Lower lobe of right lung (tissue), 2 donors: Measurements from ENCODE around the gene PTPRG. TPM values are rescaled to one million over a fixed set of nuclear protein-coding genes. Genes with fewer than 3 reads are reported as not detected.

Experiments used
- ATAC-seq, 2 donors: fragments of 200-7000 bp; cut with Tn5 transposase; one replicate each; pipeline ENCODE4 v1.9.1; 2020 to 2022; ENCODE audit warnings: mild to moderate bottlenecking in 2 of 2, moderate library complexity in 2 of 2
- DNase-seq: peaks from one replicate; pipeline ENCODE4 v3.0.0-alpha.2; 2020
- H3K27ac ChIP-seq: fragments of 200-600 bp; one replicate; pipeline ENCODE4 v1.8.0; 2022
- H3K27me3 ChIP-seq: fragments of 200-600 bp; one replicate; pipeline ENCODE4 v1.8.0; 2022; ENCODE audit warnings: low read depth
- H3K36me3 ChIP-seq: fragments of 200-600 bp; one replicate; pipeline ENCODE4 v1.8.0; 2022; ENCODE audit warnings: mild to moderate bottlenecking
- H3K4me1 ChIP-seq: fragments of 200-600 bp; one replicate; pipeline ENCODE4 v1.8.0; 2022
- H3K4me3 ChIP-seq: fragments of 200-600 bp; one replicate; pipeline ENCODE4 v1.8.0; 2022; ENCODE audit warnings: mild to moderate bottlenecking
- H3K9me3 ChIP-seq: fragments of 200-600 bp; one replicate; pipeline ENCODE4 v1.8.0; 2022
- CTCF ChIP-seq: fragments of 200-600 bp; IDR thresholded peaks from one replicate; pipeline ENCODE4 v1.8.0; 2022; ENCODE audit warnings: antibody characterized with exemption, mild to moderate bottlenecking
- intact Hi-C: fragments of 100-400 bp; cut with DNase I; formaldehyde crosslinking; loops from one replicate; pipeline ENCODE4 v1.11.0; 2022
- total RNA-seq: library from RNA; stranded (reverse); fragmentation: NEBNext Ultra II Directional; extraction: Animal tissue kit (Norgen Biotek cat#: 25700); gene quantifications from one replicate; pipeline ENCODE4 v1.2.1, GENCODE V29; 2021
- donor health status: DM: no; HTN: yes; CAD: no; lungs with severe emphysema.

The PTPRG gene
- total RNA-seq, 1 donor from 2014 or later = 67.6 TPM

- DNase-seq = no peak
These were observed 235.5 kb downstream of the PTPRG start for GRCh38 chr3:61796911-61797310.

GRCh38 chr3:61802772-61803171 lies 241.4 kb downstream of the PTPRG start:
- Histone ChIP-seq H3K4me3 (no peak overlapping the region), H3K27ac (no peak overlapping the region), H3K27me3 (no peaks in the 10 kb centered on the region), H3K4me1 (peaks cover 38% of the 10 kb centered on the region), H3K9me3 (no peaks in the 10 kb centered on the region), H3K36me3 (no peaks in the 10 kb centered on the region)
- intact Hi-C loops = no loop called here
- TF ChIP-seq CTCF = no peak
- DNase-seq (no peak), ATAC-seq (no peak)

More at GRCh38 chr3:61796911-61797310, 235.5 kb downstream of the PTPRG start:
- Histone ChIP-seq H3K4me1 (no peaks in the 10 kb centered on the region), H3K27me3 (no peaks in the 10 kb centered on the region), H3K4me3 (no peak overlapping the region), H3K36me3 (no peaks in the 10 kb centered on the region), H3K27ac (no peak overlapping the region), H3K9me3 (no peaks in the 10 kb centered on the region)
- intact Hi-C loops = no loop called here
- ATAC-seq = no peak
- no peak for TF ChIP-seq CTCF

- H3K4me1 ChIP-seq = peaks cover 50% of the 10 kb centered on the region
- ATAC-seq (no peak), DNase-seq (no peak)
- no peak for TF ChIP-seq CTCF
- H3K4me3 ChIP-seq = no peak overlapping the region
- H3K27ac ChIP-seq = no peak overlapping the region
- no peaks in the 10 kb centered on the region for H3K9me3 ChIP-seq
- H3K27me3 ChIP-seq = no peaks in the 10 kb centered on the region
- intact Hi-C loops = no loop called here
- no peaks in the 10 kb centered on the region for H3K36me3 ChIP-seq
These were observed 242.6 kb downstream of the PTPRG start for GRCh38 chr3:61803983-61804382.

GRCh38 chr3:61804782-61805181 lies 243.4 kb downstream of the PTPRG start:
- Histone ChIP-seq H3K27ac (no peak overlapping the region), H3K4me3 (no peak overlapping the region), H3K4me1 (peaks cover 57% of the 10 kb centered on the region), H3K36me3 (no peaks in the 10 kb centered on the region), H3K27me3 (no peaks in the 10 kb centered on the region), H3K9me3 (no peaks in the 10 kb centered on the region)
- DNase-seq (no peak), ATAC-seq (no peak)
- intact Hi-C loops = no loop called here
- TF ChIP-seq CTCF = no peak

DNA sequence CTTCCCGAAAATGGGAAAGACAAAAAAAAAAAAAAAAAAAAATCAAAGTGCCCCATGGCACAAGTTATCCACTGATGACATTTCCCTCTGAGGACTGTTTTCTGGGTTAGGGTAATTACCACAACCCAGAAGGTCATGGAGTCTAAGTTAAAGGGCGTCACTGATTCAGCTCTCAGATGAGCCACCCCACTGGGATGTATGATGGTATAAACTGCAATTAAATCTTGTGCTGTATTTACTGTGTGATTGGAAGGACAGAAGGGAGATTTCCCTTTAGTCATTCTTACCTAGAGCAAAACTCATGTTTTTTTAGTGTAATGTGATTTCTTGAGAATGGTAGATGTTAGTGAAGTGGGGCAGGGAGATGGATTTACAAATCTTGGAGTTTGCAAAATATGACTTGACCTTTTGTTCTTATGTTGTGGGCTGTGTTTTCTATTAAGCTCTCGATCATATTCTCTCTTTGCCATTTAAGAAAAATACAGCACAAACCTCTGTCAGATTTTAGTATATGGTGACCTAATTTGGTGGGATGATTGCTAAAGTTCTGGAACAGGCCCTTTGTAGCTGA lies 244.2 kb downstream of the PTPRG start:
- no peak for ATAC-seq
- H3K4me1 ChIP-seq = peaks cover 63% of the 10 kb centered on the region

More for the DNA sequence above, 244.2 kb downstream of the PTPRG start:
- no peak for TF ChIP-seq CTCF
- Histone ChIP-seq H3K4me3 (no peak overlapping the region), H3K27me3 (no peaks in the 10 kb centered on the region), H3K27ac (no peak overlapping the region), H3K36me3 (no peaks in the 10 kb centered on the region), H3K9me3 (no peaks in the 10 kb centered on the region)
- intact Hi-C loops = no loop called here
- no peak for DNase-seq
